Astrocyte of the spinal cord (primary cell): ENCODE measurements around the gene LILRB1.

Source experiments
- DNase-seq: peaks from one replicate; pipeline ENCODE4 v3.0.0; 2011; ENCODE audit warnings: low read depth, low spot score
- H3K4me3 ChIP-seq: 2 replicates; pipeline ENCODE4 v1.5.1; 2011; ENCODE audit warnings: low read depth, mild to moderate bottlenecking, low read length, moderate library complexity
- in situ Hi-C: cut with HindIII; loops from 2 replicates; pipeline ENCODE4 v1.10.0; 2017; ENCODE audit warnings: low sequenced_read_pairs
- TF ChIP-seq, protein P1 (sequence below): IDR thresholded peaks from 2 replicates; pipeline ENCODE4 v1.5.1; 2012; ENCODE audit warnings: low read depth, mild to moderate bottlenecking, low read length, inconsistent platforms

The LILRB1 gene

DNA sequence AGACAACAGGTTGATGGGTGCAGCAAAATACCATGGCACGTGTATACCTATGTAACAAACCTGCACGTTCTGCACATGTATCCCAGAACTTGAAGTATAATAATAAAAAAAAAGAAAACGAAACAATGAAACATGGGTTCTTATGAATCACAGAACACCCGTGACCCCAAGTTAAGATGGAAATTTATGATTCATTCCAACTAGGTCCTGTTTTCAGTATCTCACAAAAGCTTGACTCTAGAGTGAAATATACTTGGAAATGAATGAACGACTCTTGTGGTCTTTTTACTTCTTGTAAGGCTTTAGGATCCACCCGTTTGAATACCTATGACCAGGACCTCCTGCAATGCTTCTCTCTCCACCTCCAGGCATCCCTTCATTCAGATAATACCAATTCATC lies 29.0 kb downstream of the LILRB1 start:
- DNase-seq = no peak
- in situ Hi-C loops = no loop called here
- no peak overlapping the region for H3K4me3 ChIP-seq
- TF ChIP-seq, protein P1, sequence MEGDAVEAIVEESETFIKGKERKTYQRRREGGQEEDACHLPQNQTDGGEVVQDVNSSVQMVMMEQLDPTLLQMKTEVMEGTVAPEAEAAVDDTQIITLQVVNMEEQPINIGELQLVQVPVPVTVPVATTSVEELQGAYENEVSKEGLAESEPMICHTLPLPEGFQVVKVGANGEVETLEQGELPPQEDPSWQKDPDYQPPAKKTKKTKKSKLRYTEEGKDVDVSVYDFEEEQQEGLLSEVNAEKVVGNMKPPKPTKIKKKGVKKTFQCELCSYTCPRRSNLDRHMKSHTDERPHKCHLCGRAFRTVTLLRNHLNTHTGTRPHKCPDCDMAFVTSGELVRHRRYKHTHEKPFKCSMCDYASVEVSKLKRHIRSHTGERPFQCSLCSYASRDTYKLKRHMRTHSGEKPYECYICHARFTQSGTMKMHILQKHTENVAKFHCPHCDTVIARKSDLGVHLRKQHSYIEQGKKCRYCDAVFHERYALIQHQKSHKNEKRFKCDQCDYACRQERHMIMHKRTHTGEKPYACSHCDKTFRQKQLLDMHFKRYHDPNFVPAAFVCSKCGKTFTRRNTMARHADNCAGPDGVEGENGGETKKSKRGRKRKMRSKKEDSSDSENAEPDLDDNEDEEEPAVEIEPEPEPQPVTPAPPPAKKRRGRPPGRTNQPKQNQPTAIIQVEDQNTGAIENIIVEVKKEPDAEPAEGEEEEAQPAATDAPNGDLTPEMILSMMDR = no peak

DNA sequence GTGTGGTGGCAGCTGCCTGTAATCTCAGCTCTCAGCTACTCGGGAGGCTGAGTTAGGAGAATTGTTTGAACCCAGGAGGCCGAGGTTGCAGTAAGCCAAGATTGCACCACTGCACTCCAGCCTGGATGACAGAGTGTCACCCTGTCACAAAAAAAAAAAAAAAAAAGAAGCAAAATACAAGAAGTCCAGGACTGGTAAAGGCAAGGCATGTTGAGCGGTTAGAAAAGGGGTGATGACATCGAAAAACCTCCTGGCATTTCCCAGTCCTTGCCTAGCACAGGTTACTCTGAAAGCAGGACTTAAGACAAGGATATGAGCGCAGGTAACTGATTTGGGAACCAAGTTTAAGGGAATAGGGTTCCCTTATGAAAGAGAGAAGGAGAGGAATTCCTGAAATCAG lies 30.0 kb downstream of the LILRB1 start:
- H3K4me3 ChIP-seq = no peak overlapping the region
- no peak for DNase-seq
- TF ChIP-seq, protein P1 = no peak
- in situ Hi-C loops = no loop called here

DNA sequence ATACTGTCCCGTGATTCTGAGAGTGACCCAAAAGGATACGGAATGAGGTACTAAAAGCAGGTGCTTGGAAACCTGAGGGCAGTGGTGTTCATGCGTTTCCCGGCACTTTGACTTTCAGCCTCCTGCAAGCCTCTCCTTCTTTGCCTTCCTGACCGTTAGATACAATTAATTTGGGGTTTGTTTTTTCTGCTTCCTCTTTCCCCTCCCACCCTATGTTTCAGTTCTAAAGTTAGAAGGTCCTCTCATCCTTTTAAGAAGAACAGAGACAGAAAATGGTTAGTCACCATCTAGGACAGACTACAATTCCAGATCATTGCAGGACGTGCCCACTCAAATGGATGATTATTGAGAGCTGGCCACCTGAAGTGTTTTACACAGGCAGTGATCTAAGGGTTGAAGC lies 30.7 kb downstream of the LILRB1 start:
- in situ Hi-C loops = no loop called here
- no peak for DNase-seq
- no peak overlapping the region for H3K4me3 ChIP-seq
- TF ChIP-seq, protein P1 = no peak

DNA sequence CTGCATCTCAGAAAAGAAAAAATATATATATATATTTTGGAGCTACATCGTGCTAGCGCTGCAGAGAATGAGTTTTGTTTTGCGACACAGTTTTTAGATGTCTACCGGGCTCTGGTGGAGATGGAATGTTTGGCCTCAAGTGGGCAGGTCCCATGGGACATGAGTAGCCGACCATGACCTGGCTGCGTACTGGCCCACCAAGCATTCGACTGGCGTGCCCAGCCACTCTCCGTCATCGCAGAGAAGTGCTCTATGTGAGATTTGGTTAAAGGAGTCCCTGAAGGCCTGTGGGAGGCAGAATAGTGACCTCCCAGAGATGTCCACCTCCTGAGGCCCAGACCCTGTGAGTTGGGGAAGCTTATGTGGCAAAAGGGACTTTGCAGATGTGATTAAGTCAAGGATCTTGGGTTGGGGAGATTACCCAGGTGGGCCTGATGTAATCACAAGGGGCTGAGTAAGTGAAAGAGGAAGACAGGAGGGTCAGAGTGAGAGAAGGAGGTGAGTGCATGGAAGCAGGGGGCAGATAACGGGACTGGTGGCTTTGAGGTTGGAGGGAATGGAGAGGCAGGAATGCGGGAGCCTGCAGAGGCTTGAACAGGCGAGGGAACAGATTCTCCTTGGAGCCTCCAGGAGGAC lies 31.7 kb downstream of the LILRB1 start:
- in situ Hi-C loops = no loop called here
- no peak for DNase-seq
- TF ChIP-seq, protein P1 = no peak
- no peak overlapping the region for H3K4me3 ChIP-seq

DNA sequence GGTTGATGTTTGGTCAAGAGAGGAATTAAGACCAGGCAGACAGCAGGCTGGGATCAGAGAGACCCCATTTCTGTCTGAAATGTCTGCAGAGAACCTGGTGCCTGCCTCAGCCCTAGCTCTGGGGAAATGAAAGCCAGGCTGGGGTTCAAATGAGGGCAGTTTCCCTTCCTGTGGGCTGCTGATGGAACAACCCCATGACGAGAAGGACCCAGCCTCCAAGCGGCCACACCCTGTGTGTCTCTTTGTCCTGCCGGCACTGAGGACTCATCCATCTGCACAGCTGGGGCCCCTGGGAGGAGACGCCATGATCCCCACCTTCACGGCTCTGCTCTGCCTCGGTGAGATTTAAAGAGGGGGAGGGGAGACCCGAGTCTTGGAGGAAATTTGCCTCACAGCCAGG lies 32.4 kb downstream of the LILRB1 start, which contains the start of gene LILRB4:
Gene LILRB4 (plus strand): TSS at position 256 of the 400 bp plus-strand sequence. CDS start 49 bp downstream, at position 305.
- no peak for DNase-seq
- TF ChIP-seq, protein P1 = no peak
- no peak within 1 kb of the TSS for H3K4me3 ChIP-seq
- in situ Hi-C loops = no loop called here

DNA sequence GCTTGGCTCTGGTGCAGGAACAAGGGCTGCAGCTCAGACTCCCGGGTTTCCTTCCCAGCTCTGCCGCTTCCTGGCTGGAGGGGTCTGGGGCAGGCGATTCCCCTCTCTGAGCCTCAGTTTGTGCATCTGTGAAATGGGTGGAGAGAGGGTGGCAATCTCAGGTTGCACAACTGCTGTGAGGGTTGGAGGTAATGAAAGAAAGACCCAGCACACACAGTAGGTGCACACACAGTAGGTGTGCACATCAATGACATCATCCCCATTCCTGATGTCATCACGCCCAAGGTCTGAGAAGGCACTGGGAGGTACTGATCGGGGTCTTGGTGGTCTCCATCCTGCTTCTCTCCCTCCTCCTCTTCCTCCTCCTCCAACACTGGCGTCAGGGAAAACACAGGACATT lies 35.2 kb downstream of the LILRB1 start:
- TF ChIP-seq, protein P1 = no peak
- no peak overlapping the region for H3K4me3 ChIP-seq
- in situ Hi-C loops = no loop called here
- DNase-seq = no peak

DNA sequence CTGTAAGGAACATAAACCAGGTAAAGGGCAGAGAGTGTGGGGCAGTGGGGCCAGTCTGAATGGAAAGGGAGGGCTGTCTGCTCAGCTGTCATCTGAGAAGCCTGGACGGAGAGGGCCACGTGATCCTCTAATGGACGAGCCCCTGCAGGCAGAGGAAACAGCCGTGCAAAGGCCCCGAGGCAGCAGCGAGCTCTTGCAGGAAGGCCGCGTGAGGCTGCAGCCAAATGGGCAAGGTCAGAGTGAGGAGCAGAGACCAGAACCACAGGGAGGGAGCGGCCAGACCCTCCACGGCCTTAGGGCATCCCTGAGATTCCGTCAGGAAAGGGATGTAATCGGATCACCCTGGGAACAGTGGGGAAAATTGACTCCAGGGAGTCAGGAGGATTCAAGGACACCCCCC lies 36.9 kb downstream of the LILRB1 start:
- DNase-seq = no peak
- in situ Hi-C loops = no loop called here
- H3K4me3 ChIP-seq = no peak overlapping the region
- TF ChIP-seq, protein P1 = no peak
